Mononuclear cell (primary cell): ENCODE results near the gene IGF2R. TPM values are rescaled to one million over a fixed set of nuclear protein-coding genes. Genes with fewer than 3 reads are reported as not detected.
"Not testable (repeated sequence)": the region's sequence is repeated elsewhere in the genome, so short reads cannot be mapped to it uniquely, and the experiment has no call there.

Experiments used
- H3K27me3 ChIP-seq: 2 replicates; pipeline ENCODE4 v1.6.0; 2011; ENCODE audit warnings: low read length, control low read depth; ENCODE audit not compliant: insufficient read depth
- H3K4me1 ChIP-seq: 2 replicates; pipeline ENCODE4 v1.5.1; 2011; ENCODE audit warnings: mild to moderate bottlenecking, low read length, control low read depth; ENCODE audit not compliant: insufficient read depth
- H3K4me3 ChIP-seq: 2 replicates; pipeline ENCODE4 v1.5.1; 2011; ENCODE audit warnings: mild to moderate bottlenecking, low read length, moderate library complexity
- H3K9me3 ChIP-seq: 2 replicates; pipeline ENCODE4 v1.5.1; 2011; ENCODE audit warnings: low read depth, mild to moderate bottlenecking, control low read depth, low read length
- total RNA-seq: library from RNA; depleted of rRNA; stranded (reverse); fragments of >200 nt; gene quantifications from one replicate; pipeline ENCODE4 v1.2.3, GENCODE V29; 2012

Gene IGF2R
- total RNA-seq, 1 donor: 49.3 TPM

DNA sequence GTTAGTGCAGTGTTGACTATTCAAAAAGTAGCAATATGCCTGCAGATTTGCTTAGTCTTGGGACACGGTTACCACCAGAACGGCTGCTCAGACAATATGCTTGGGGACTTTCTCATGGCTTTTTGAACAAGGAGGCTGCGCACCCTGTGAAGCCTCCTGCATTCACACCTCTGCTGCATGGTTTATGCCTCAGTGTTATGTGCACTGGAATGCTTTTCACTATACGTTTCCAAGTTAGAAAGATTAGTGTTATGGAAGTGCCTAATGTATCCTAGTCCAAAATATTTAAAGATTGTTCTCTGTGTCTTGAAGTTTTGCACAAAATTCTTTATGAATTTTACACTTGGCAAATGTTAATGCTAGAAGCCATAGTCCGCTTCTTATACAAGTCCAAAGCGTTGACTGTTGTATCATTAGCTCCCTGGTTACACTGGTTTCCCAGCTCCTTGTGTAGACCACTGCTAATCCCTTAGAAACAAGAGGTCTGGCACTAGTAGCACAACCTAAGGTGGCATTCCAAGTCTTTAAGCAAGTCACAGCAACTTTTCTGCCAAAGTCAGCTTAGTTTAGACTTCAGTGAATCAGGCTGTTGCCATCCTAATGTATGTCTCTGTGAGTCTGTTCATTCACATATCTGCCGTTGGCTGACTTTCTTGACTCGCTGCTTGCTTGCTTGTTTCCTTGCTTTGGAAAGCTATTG, 126.4 kb downstream of the IGF2R start:
- Histone ChIP-seq H3K9me3 (no peaks in the 10 kb centered on the region), H3K27me3 (no peaks in the 10 kb centered on the region), H3K4me3 (no peak overlapping the region), H3K4me1 (peaks cover 4% of the 10 kb centered on the region)

DNA sequence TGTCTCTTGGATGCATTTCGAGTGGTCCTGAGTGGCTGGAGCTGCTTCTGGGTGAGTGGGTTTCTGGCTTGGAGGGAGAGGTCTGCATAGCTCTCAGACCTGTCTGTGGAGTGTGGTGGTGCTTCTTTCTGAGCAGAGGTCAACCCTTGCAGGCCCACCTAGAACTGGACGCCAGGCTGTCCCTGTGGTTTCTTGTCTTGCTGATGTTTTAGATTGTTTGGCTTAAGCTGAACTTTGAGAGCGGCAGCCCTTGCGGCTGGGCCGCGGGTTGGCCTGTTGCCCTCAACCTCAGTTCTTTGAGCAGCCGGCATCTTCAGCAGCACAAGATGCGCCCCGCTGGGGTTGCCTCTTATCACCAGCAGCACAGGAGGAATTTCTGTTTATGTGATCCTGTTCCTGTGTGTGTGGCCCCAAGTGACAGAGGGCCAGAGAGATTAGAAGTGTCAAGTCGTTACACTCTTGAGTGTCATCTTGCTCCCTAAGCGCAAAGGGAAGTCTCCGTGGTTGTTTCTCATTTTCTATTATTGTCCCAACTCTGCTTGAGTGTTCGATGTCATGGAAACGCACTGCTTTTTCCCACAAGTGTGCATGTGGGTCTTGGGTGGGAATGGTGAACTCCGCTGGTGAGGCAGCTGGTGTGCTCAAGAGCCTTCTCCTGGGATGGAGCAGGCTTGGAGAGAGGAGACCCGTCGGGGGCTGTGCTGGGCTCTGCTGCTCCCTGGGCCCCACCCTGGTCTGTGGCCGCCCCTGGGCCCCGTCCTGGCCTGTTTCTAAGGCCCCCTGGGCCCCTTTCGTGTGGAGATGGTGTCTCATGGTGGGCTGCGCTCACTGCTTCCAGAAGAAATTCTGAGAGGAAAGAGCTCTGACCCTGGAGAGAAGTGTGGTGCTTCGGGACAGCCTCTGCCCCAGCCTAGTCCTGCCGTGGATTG, 132.7 kb downstream of the IGF2R start:
- Histone ChIP-seq H3K27me3 (no peaks in the 10 kb centered on the region), H3K9me3 (no peaks in the 10 kb centered on the region), H3K4me3 (no peak overlapping the region), H3K4me1 (peaks cover 14% of the 10 kb centered on the region)

DNA sequence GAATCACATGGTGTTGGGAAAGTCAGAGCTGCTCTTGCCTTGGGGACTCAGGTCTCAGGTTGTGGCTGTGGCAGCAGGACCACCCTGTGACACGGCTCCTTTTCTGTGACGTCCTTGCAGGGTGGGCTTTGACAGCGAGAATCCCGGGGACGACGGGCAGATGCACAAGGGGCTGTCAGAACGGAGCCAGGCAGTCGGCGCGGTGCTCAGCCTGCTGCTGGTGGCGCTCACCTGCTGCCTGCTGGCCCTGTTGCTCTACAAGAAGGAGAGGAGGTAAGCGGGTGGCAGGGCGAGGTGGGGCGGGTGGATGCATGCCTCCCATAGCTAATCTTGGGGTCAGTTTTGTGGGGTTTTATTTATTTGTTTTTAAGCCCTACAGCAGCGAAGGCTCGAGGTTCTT, 133.5 kb downstream of the IGF2R start:
- H3K4me3 ChIP-seq: no peak overlapping the region
- H3K27me3 ChIP-seq: no peaks in the 10 kb centered on the region
- peaks cover 14% of the 10 kb centered on the region for H3K4me1 ChIP-seq
- H3K9me3 ChIP-seq: no peaks in the 10 kb centered on the region

DNA sequence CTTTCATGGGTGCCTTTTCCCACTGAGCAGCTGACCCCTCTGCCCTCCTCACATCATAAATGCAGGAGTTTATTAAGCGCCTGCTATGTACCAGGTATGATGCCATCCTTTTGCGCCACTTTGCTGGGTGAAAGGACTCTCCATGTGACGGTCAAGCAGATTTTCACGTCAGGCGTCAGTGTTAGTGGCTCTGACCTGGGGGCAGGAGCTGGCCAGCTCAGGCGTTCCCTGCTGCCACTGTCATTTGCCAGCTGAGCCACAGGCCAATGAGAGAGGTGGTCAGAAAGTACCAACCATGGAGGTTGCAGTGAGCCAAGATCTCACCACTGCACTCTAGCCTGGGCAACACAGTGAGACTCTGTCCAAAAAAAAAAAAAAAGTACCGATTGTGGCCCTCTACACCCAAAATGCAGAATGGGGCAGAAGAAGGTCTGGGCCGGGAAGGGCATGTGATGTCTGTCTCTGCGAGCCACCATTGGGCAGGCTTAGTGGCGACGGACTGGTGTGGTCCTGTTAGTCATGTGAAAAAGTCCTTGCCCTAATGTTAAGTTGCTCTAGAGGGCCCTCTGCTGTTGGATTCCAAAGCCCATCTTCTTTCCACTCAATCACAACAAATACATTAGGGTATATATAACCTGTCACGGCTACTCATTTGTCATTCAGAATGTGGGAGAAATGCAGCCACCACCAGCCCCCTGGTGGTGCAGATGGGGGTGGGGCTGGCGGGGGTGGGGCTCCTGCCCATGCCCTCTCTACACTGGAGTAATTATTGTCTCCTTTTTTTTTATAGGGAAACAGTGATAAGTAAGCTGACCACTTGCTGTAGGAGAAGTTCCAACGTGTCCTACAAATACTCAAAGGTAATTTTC, 134.3 kb downstream of the IGF2R start:
- Histone ChIP-seq H3K27me3 (no peaks in the 10 kb centered on the region), H3K4me1 (peaks cover 14% of the 10 kb centered on the region), H3K4me3 (no peak overlapping the region), H3K9me3 (no peaks in the 10 kb centered on the region)

DNA sequence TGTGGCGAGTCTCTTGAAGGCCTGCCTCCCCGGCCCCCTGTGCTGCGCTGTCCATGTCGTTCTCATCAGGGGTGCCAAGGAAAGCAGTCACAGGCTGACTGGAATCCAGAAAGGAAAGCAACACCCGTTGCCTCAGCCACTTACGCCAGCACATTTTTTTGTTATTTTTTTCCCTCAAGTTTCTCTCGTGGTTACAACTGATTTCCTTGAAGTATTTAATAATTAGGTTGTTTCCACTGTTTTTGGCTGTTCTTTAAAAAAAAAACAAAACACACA, 134.9 kb downstream of the IGF2R start:
- peaks cover 14% of the 10 kb centered on the region for H3K4me1 ChIP-seq
- no peak overlapping the region for H3K4me3 ChIP-seq
- no peaks in the 10 kb centered on the region for H3K9me3 ChIP-seq
- H3K27me3 ChIP-seq: no peaks in the 10 kb centered on the region

DNA sequence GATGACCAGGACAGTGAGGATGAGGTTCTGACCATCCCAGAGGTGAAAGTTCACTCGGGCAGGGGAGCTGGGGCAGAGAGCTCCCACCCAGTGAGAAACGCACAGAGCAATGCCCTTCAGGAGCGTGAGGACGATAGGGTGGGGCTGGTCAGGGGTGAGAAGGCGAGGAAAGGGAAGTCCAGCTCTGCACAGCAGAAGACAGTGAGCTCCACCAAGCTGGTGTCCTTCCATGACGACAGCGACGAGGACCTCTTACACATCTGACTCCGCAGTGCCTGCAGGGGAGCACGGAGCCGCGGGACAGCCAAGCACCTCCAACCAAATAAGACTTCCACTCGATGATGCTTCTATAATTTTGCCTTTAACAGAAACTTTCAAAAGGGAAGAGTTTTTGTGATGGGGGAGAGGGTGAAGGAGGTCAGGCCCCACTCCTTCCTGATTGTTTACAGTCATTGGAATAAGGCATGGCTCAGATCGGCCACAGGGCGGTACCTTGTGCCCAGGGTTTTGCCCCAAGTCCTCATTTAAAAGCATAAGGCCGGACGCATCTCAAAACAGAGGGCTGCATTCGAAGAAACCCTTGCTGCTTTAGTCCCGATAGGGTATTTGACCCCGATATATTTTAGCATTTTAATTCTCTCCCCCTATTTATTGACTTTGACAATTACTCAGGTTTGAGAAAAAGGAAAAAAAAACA, 136.1 kb downstream of the IGF2R start:
- H3K4me3 ChIP-seq: no peak overlapping the region
- no peaks in the 10 kb centered on the region for H3K9me3 ChIP-seq
- H3K27me3 ChIP-seq: no peaks in the 10 kb centered on the region
- peaks cover 11% of the 10 kb centered on the region for H3K4me1 ChIP-seq

DNA sequence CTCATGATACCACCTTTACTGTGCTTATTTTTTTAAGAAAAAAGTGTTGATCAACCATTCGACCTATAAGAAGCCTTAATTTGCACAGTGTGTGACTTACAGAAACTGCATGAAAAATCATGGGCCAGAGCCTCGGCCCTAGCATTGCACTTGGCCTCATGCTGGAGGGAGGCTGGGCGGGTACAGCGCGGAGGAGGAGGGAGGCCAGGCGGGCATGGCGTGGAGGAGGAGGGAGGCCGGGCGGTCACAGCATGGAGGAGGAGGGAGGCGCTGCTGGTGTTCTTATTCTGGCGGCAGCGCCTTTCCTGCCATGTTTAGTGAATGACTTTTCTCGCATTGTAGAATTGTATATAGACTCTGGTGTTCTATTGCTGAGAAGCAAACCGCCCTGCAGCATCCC, 137.1 kb downstream of the IGF2R start:
- peaks cover 4% of the 10 kb centered on the region for H3K4me1 ChIP-seq
- H3K27me3 ChIP-seq: no peaks in the 10 kb centered on the region
- H3K9me3 ChIP-seq: no peaks in the 10 kb centered on the region
- no peak overlapping the region for H3K4me3 ChIP-seq

DNA sequence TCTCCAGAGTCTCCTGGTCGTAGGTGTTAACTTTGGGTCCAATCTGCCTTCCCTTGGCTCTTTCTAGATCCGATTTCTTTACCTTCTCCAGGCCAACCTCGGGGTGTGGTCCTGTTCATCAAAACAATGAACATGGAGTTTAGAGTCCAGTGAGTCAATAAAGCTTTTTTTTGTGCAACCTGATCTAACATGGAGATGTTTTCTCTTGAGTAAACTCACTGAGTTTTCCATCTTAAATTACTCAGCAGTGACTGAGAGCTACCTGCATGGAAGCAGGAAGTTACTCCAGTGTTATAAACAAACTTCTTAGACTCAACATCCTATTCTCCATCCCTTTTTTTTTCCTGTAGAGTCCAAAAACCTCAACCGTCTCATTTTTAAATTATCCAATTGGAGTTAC, 137.8 kb downstream of the IGF2R start:
- no peak overlapping the region for H3K4me3 ChIP-seq
- no peaks in the 10 kb centered on the region for H3K4me1 ChIP-seq
- H3K9me3 ChIP-seq: no peaks in the 10 kb centered on the region
- no peaks in the 10 kb centered on the region for H3K27me3 ChIP-seq

DNA sequence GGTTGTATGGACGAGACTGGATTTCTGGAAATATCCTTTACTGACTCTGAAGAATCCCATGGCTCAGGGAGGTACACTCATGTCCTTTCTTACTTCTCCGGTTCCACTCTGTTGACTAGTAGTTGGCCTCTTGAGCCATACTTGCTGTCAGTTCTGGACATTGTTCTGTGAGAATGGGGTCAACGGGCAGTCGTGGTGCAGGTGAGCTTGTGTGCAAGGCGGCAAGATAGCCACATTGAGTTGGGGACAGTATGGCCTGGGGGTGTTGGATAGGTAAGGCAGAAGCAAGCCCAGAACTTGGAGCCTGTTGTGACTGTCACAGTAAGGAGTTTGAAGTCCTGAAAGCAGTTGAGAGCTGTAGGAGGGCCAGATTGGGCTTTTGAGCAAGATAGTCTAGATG, 139.2 kb downstream of the IGF2R start:
- Histone ChIP-seq H3K4me1 (no peaks in the 10 kb centered on the region), H3K27me3 (no peaks in the 10 kb centered on the region), H3K9me3 (no peaks in the 10 kb centered on the region), H3K4me3 (no peak overlapping the region)

DNA sequence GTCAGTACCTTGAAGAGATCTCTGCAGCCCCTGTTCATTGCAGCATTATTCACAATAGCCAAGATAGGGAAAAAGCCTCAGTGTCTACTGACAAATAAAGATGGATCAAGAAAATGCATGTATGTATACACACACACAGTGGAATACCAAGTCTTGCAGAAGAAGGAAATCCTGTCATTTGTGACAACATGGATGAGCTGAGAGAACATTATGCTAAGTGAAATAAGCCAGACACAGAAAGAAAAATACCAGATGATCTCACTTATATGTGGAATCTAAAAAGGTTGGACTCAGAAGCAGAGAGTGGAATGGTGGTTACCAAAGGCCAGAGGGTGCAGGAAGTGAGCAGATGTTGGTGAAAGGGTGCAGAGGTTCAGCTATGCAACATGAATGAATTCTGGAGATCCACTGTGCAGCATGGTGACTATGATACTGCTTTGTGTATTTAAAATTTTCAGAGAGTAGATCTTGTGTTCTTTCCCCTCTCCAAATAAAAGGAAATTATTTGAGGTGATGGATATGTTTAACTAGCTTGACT, 141.8 kb downstream of the IGF2R start:
- Histone ChIP-seq H3K4me3 (no peak overlapping the region), H3K27me3 (no peaks in the 10 kb centered on the region), H3K9me3 (no peaks in the 10 kb centered on the region), H3K4me1 (no peaks in the 10 kb centered on the region)

DNA sequence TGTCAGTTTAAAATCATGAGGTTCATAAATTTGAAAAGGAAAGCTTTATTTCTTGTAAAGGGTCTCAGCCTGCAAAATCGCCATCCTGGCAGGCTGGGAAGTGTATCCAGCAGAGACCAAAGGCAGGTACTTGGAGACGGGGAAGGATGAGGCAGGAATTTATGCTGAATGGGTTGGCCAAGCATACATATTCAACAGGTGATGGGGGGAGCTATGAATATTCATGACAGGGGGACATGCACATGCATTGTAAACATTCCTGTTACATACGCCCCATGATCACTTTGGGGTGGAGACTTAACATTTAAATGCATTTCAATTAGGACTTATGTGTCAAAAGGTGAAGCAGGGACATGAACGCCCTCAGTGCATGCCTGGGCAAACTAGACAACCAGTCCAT, 142.9 kb downstream of the IGF2R start:
- no peak overlapping the region for H3K4me3 ChIP-seq
- no peaks in the 10 kb centered on the region for H3K27me3 ChIP-seq
- H3K4me1 ChIP-seq: no peaks in the 10 kb centered on the region
- no peaks in the 10 kb centered on the region for H3K9me3 ChIP-seq

DNA sequence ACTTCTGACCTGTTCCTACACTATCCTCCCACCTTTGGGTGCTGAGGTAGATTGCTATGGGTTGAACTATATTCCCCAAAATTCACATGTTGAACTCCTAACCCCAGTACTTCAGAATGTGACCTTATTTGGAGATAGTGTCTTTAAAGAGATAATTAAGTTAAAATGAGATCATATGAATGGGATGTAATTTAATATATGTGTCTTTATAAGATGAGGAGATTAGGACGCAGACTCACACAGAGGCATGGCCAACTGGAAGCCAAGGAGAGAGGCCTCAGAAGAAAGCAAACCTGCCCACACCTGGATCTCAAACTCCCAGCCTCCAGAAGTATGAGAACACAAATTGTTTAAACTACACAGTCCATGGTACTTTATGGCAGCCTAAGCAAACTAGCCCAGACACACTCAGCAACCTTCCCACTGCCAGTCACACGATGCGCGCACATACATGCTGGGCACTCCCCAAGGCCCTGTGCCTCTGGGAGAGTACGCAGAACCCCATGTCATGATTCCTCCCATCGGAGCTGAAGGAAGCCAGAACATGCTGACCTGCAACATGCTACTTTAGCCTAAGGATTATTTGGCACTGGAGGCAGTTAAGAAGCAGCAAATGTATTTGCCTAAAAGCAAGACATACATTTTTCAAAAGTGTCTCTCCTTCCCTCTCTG, 143.9 kb downstream of the IGF2R start:
- Histone ChIP-seq H3K4me1 (no peaks in the 10 kb centered on the region), H3K4me3 (no peak overlapping the region), H3K27me3 (no peaks in the 10 kb centered on the region), H3K9me3 (no peaks in the 10 kb centered on the region)

DNA sequence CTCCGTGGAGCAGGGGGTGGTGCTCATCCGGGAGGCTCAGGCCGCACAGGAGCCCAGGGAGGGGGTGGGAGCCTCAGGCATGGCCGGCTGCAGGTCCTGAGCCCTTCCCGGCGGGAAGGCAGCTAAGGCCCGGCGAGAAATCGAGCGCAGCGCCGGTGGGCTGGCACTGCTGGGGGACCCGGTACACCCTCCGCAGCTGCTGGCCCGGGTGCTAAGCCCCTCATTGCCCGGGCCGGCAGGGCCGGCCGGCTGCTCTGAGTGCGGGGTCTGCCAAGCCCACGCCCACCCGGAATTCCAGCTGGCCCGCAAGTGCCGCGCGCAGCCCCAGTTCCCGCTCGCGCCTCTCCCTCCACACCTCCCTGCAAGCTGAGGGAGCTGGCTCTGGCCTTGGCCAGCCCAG, 145.7 kb downstream of the IGF2R start:
- H3K4me3 ChIP-seq, H3K27me3 ChIP-seq, H3K9me3 ChIP-seq, H3K4me1 ChIP-seq: not testable (repeated sequence)

DNA sequence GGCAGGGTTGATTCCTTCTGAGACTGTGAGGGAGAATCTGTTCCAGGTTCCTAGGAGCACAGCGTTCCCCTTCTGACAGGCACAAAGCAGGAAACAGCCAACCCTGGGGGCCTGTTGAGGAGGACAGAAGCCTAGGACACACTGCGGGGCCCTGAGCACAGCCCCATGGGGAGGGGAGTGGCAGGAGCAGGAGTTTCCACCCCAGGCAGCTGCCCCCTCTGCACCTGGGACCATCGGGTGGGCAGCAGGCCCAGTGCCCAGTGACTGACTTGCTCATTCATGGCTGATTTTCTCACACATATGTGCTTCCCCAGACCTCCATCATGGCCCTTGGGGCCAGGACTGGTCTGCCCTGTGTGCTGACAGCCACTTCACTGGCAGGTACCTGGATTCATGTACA, 146.5 kb downstream of the IGF2R start:
- Histone ChIP-seq H3K9me3 (no peaks in the 10 kb centered on the region), H3K4me3 (no peak overlapping the region), H3K27me3 (no peaks in the 10 kb centered on the region), H3K4me1 (no peaks in the 10 kb centered on the region)
